Esophagus muscularis mucosa (tissue), 4 donors: ENCODE results near the gene C15orf39. TPM values are rescaled to one million over a fixed set of nuclear protein-coding genes. Genes with fewer than 3 reads are reported as not detected.
A peak's percentile ranks its signal among the peaks of the same experiment; 100 is the strongest.

Source experiments
- DNase-seq: peaks from one replicate; pipeline ENCODE4 v3.0.0-alpha.2; 2017; ENCODE audit errors: extremely low spot score
- H3K27ac ChIP-seq, 4 donors: fragments of 200-600 bp; sonication (generic); replicated peaks in 1 of 4; 1 replicate in 3 of 4; 2 replicates in 1 of 4; pipeline ENCODE4 v1.5.1; 2016 to 2019; ENCODE audit warnings: mild to moderate bottlenecking in 1 of 4
- H3K27me3 ChIP-seq, 4 donors: fragments of 200-600 bp; sonication (generic); one replicate each; pipeline versions ENCODE4 v1.5.1 to v1.6.0; 2016 to 2019
- H3K36me3 ChIP-seq, 4 donors: fragments of 200-600 bp; sonication (generic); one replicate each; pipeline ENCODE4 v1.5.1; 2016 to 2019
- H3K4me1 ChIP-seq, 4 donors: fragments of 200-600 bp; sonication (generic); one replicate each; pipeline ENCODE4 v1.5.1; 2016 to 2019
- H3K4me3 ChIP-seq, 4 donors: fragments of 200-600 bp; sonication (generic); 1 replicate in 2 of 4; 2 replicates in 2 of 4; pipeline ENCODE4 v1.5.1; 2016 to 2019; ENCODE audit warnings: mild to moderate bottlenecking in 4 of 4, moderate library complexity in 1 of 4
- H3K9me3 ChIP-seq, 4 donors: fragments of 200-600 bp; sonication (generic); 1 replicate in 3 of 4; 2 replicates in 1 of 4; pipeline ENCODE4 v1.5.1; 2016 to 2019
- EP300 ChIP-seq: sonication (generic); formaldehyde crosslinking; IDR thresholded peaks from one replicate; pipeline ENCODE4 v1.6.1; 2017; ENCODE audit warnings: antibody characterized with exemption
- POLR2A ChIP-seq: fragments of 450-650 bp; IDR thresholded peaks from one replicate; pipeline ENCODE4 v1.6.1; 2017; ENCODE audit warnings: antibody characterized with exemption, moderate library complexity, mild to moderate bottlenecking, low read depth
- POLR2AphosphoS5 ChIP-seq, 2 donors: sonication (generic); formaldehyde crosslinking; IDR thresholded peaks; one replicate each; pipeline ENCODE4 v1.6.1; 2017; ENCODE audit warnings: antibody characterized with exemption in 2 of 2
- WGBS: methylation state at CpG from one replicate; pipeline ENCODE4 v1.1.5; 2018; 5-methylcytosine and 5-hydroxymethylcytosine counted together
- intact Hi-C: fragments of 100-400 bp; cut with DNase I; formaldehyde crosslinking; loops from one replicate; pipeline ENCODE4 v1.15.1; 2023
- total RNA-seq, 4 donors: library from RNA; depleted of rRNA; stranded (reverse); fragments of >200 nt; gene quantifications; one replicate each; pipeline versions ENCODE4 v1.1.0 to v1.2.1, GENCODE V29; 2016
- TF ChIP-seq, protein P1 (sequence below), 3 experiments: fragments of 200-600 bp in 2 of 3; fragments of 450-650 bp in 1 of 3; sonication (generic) in 2 of 3; IDR thresholded peaks; one replicate each; pipeline ENCODE4 v1.5.1; 2017 to 2019; ENCODE audit warnings: antibody characterized with exemption in 3 of 3, mild to moderate bottlenecking in 2 of 3, moderate library complexity in 1 of 3

C15orf39 gene
- total RNA-seq, 4 donors from 2014 or later: 7.5 to 17.7 (median 13.4) TPM

DNA sequence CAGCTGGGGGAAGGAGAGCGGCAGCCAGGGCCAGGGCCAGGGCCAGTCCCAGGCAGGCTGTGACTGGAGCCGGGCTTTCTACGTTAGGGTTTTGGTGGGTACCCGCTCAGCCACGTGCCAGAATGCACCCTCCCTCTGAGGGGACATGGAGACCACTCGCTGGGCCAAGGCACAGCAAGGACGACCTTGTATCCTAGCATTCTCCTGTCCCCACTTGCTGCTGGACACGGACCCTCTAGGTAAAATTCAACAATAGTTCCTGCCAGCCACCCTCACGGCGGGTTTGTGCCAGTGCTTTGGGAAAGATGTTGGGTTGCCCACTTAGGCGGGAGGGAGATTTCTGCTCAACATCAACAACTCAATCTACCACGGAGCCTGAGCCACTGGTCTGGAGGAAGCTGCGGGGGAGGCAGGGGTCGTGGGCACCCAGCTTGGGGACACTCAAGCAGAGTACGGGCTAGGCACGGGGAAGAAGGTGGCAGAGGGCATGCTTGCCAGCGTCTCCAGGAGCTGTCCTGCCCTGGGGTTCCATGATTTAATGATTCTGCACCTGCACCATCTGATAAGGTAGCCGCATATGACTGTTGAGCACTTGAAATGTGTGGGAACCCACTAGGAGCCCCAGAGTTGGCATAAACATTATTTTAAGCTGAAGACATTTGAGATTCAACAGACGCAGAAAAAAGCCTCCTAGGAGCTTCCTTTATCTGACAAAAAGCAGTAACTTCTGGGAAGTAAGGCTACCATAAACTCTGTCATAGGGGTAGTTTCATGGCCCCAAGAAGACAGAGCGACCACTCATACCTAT lies 22.5 kb upstream of the C15orf39 start:
- no peak for DNase-seq
- H3K4me3 ChIP-seq: peak overlapping the region; percentile 48 to 53 (median 50)
- peaks cover 49 to 69% (median 66%) of the 10 kb centered on the region in 4 donors for H3K4me1 ChIP-seq
- H3K27ac ChIP-seq: peak overlapping the region; percentile 54 to 72 (median 64)
- TF ChIP-seq POLR2AphosphoS5 (IDR thresholded peaks at IDR 0.05) (no peak), POLR2A (no peak), EP300 (no peak)
- TF ChIP-seq, protein P1, sequence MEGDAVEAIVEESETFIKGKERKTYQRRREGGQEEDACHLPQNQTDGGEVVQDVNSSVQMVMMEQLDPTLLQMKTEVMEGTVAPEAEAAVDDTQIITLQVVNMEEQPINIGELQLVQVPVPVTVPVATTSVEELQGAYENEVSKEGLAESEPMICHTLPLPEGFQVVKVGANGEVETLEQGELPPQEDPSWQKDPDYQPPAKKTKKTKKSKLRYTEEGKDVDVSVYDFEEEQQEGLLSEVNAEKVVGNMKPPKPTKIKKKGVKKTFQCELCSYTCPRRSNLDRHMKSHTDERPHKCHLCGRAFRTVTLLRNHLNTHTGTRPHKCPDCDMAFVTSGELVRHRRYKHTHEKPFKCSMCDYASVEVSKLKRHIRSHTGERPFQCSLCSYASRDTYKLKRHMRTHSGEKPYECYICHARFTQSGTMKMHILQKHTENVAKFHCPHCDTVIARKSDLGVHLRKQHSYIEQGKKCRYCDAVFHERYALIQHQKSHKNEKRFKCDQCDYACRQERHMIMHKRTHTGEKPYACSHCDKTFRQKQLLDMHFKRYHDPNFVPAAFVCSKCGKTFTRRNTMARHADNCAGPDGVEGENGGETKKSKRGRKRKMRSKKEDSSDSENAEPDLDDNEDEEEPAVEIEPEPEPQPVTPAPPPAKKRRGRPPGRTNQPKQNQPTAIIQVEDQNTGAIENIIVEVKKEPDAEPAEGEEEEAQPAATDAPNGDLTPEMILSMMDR (IDR thresholded peaks at IDR 0.05): no peak
- H3K36me3 ChIP-seq: no peaks in the 10 kb centered on the region
- H3K9me3 ChIP-seq: no peaks in the 10 kb centered on the region
- WGBS: 63% methylated on average over 5 of the region's 20 CpGs
- intact Hi-C loops: no loop called here
- peaks cover 0 to 15% (median 0%) of the 10 kb centered on the region in 4 donors for H3K27me3 ChIP-seq

DNA sequence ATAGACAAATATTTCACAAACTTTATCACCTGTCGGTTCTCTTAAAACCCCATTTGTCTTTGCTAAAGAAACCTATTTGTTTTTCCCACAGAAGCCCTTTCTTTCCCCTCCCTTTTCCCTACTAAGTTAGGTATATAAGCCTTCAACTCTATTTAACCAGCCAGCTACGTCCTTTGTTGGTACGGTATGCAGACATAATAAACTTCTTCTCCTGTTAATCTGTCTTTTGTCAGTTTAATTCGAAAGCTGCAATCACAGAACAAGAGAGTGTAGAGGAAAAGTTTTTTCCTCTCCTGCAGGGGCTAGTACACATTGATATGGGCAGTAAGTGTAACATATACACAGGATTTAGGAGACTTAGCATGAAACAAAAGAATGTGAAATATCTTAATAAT lies 21.9 kb upstream of the C15orf39 start:
- Histone ChIP-seq H3K4me3 (no peak overlapping the region), H3K9me3 (no peaks in the 10 kb centered on the region), H3K36me3 (no peaks in the 10 kb centered on the region), H3K27me3 (peaks cover 0 to 15% (median 0%) of the 10 kb centered on the region in 4 donors), H3K4me1 (peaks cover 49 to 69% (median 66%) of the 10 kb centered on the region in 4 donors), H3K27ac (peak overlapping the region in 2 of 4 donors; percentile 61 to 72)
- TF ChIP-seq, protein P1 (IDR thresholded peaks at IDR 0.05): no peak
- TF ChIP-seq POLR2AphosphoS5 (IDR thresholded peaks at IDR 0.05): no peak
- TF ChIP-seq EP300: no peak
- no peak for TF ChIP-seq POLR2A
- intact Hi-C loops: no loop called here
- WGBS: 52% methylated on average over 4 of the region's 4 CpGs
- no peak for DNase-seq

DNA sequence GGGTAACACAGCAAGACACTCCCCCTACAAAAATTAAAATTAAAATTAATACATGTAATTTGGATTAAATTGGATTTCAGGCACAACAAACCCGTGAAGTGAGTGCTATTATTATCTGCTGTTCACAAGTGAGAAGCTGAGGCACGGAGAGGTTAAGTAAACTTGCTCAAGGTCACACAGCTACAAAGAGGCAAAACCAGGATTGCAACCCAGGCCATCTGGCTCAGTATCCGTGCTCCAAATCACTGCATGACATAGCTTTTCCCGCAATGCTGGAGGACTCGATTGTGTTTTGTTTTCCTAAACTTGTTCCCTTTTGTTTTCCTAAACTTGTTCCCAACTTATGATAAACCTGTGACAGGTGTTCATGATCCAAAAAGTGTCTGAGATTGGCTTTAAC lies 19.9 kb upstream of the C15orf39 start:
- Histone ChIP-seq H3K27ac (no peak overlapping the region), H3K9me3 (no peaks in the 10 kb centered on the region), H3K36me3 (no peaks in the 10 kb centered on the region), H3K4me3 (no peak overlapping the region), H3K27me3 (peaks cover 0 to 20% (median 0%) of the 10 kb centered on the region in 4 donors), H3K4me1 (peaks cover 38 to 53% (median 51%) of the 10 kb centered on the region in 4 donors)
- 47% methylated on average over 5 of the region's 5 CpGs for WGBS
- intact Hi-C loops: no loop called here
- no peak for TF ChIP-seq POLR2A
- TF ChIP-seq EP300: no peak
- TF ChIP-seq, protein P1 (IDR thresholded peaks at IDR 0.05): no peak
- no peak for DNase-seq

DNA sequence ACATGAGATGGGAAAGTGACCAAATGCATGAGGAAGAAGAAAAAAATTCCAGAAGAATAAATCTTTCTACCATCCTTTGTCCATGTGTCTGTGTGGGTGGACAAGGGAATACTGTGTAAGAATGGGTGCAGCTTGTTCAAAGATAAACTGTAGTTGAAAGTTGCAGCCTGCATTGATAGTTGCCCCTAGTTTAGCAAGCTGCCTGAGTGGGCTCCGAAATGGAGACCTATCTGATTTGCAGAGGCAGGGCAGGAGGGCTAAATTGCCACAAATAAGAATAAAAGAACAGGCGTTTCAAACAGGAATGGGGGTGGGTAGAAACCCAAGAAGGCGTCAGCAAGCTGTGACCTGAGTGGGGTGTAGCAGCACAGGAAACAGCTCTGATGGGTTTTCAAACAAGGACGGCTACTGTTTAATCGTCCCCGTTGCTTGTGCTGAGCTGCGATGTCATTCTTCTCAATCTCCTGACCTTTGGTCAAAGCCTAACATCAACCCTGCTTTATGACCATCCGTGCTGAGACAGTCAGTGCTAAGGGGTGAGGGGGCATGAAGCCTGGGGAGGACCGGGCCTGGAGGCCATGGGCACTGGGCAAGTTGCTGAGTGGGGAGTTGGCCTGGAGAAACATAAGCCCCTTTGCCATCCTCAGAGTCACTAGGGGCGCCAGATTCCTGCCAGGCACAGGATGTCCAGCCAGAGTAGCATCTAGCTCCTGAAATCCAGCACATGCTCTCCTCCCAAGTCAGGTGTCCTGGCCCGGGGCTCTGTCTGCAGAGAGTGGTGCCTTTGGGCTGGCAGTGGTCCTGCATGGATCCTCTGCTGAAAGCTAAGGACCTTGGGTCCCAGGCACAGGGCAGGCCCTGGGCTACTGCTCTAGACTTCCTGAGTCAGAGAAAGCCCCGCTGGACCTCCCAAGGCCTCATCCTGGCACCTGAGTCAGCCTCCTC lies 19.2 kb upstream of the C15orf39 start:
- Histone ChIP-seq H3K27me3 (peaks cover 0 to 20% (median 0%) of the 10 kb centered on the region in 4 donors), H3K4me3 (no peak overlapping the region), H3K27ac (peak overlapping the region in 1 of 4 donors; percentile 10), H3K4me1 (peaks cover 38 to 49% (median 47%) of the 10 kb centered on the region in 4 donors), H3K9me3 (no peaks in the 10 kb centered on the region), H3K36me3 (no peaks in the 10 kb centered on the region)
- DNase-seq: no peak
- 63% methylated on average over 9 of the region's 12 CpGs for WGBS
- intact Hi-C loops: no loop called here
- TF ChIP-seq, protein P1 (IDR thresholded peaks at IDR 0.05): no peak
- no peak for TF ChIP-seq POLR2A
- TF ChIP-seq EP300: no peak
